GM20431 (cell line): ENCODE results near the gene COL20A1.

Source experiments
- in situ Hi-C: fragments of 300-500 bp; cut with MseI, MboI; formaldehyde crosslinking; loops from one replicate; pipeline ENCODE4 v1.15.0; 2020; ENCODE audit warnings: low sequenced_read_pairs; ENCODE audit not compliant: unreplicated experiment

The COL20A1 gene

DNA sequence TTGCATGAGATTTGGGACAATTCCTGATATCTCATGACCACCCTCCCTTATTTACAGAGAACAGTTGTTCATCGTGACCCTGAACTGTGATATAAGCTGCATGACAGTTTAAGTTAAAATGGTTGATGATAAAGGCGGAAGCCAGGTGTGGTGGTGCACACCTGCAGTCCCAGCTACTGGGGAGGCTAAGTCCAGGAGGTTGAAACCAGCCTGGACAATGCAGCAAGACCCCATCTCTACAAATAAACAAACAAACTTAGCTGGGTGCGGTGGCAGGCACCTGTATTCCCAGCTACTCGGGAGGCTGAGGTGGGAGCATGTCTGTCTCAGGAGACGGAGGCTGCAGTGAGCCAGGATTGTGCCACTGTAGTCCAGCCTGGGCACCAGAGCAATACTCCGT is 24.1 kb downstream of the COL20A1 start:
- in situ Hi-C loops = no loop called here

DNA sequence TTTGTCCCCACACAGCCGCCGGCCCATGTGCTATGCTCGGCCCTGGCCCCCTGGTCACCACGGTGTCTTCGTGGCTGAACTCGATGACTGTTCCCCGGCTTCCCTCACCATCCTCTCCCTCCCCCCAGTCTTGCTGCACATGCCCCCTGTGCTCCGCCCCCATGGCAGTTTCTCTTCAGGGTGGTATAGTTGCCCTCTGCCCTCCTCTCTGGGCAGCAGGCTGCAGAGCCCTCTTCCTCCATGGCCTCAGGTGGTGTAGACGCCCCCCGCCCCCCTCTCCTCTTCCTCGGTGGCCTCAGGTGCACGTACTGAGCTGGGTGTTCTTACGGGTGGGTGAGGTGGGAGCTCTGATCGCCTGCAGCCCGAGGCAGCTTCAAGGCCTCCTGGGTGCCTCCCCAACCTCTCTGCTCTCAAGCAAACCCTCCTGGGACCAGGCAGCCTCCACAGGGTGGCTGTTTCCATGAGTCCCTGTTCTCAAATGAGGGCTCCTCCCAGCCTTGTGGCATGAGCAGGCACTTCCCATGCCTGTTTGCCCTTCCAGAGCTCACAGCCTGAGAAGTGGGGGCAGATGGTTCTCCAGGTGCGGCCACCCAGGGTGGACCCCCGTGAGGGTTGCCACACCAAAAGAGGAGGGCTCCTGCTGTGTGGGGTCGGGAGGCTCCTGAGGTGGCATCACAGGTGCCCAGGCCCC is 24.8 kb downstream of the COL20A1 start:
- in situ Hi-C loops = no loop called here

DNA sequence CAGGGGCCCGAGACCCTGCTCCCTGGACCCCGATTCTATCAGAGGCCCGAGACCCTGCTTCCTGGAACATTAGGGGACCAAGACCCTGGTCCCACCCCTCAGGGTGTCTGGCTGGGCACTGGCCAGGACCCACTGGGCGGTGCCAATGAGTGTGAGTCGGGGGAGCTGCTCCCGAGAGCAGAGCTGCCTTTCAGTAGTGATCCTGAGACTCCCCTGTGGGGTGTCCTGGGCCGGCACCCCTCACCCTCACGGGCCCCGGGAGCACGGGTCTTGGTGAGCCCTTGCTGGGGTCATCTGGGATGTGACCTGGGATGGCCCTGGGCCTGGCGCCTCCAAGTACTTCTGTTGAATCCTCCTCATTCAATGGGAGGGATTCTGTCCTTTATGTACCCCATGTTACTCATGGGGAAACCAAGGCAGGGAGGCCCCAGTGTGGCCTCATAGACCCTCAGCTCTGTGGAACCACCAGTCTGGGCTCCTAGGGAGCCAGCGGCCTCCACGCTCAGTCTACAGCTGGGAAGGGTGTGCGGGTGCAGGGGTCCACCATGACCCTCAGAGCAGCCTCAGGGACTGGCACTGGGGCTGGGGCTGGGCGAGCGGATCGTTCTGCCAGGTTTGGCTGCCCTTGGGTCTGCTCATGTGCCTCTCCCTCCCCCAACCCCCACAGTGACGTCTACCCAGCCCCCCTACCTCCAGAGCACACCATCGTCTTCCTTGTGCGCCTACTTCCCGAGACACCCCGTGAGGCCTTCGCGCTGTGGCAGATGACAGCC is 25.6 kb downstream of the COL20A1 start:
- in situ Hi-C loops = no loop called here

DNA sequence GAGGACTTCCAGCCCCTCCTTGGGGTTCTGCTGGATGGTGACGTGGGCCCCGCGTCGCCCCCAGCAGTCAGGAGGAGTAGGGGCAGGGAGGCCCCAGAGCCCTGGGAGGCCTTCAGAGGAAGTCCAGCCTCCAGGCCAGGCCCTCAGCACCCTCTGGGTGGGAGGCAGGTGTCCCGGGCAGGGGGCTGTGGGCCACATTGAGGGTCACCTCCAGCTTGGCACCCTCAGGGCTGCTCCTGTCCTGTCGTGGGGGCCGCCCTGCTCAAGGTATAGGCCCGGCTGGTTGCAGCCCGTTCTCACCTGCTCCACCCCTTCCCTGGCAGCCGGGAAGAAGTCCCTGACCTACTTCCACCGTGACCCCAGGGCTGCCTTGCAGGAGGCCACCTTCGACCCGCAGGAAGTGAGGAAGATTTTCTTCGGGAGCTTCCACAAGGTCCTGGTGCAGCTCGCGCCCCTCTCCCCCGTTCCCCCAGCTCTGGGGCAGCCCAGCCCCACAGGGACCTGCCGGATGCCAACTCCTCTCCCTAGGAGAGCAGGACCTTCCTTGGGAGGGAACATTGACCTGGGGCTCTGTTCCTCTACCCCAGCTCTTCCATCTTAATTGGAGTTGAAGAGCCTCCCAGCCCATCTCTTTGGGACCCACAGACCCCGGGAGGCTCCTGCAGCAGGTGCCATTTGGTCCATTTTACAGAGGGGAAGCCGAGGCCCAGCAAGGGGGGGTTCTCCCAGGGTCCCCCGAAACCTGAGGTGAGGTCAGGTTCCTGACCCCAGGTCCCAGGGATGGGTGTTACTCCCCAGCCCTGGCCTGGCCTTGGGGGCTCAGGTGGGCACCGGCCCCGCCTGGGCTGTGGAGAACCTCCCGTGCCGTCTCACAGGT is 26.4 kb downstream of the COL20A1 start:
- in situ Hi-C loops = no loop called here

DNA sequence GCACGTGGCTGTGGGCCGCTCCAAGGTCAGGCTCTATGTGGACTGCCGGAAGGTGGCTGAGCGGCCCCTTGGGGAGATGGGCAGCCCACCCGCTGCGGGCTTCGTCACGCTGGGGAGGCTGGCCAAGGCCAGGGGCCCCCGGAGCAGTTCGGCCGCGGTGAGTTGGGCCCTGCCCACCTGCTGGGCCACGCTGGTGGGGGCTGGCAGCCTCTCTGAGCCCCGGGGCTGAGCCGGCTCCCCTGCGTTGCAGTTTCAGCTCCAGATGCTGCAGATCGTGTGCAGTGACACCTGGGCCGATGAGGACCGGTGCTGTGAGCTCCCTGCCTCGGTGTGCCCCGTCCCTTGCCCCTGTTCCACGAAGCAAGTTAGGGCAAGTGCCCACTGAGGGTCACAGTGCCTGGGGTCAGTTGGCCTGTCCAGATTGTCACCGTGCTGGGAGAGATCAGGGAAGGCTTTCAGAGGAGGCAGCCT is 27.1 kb downstream of the COL20A1 start:
- in situ Hi-C loops = no loop called here

DNA sequence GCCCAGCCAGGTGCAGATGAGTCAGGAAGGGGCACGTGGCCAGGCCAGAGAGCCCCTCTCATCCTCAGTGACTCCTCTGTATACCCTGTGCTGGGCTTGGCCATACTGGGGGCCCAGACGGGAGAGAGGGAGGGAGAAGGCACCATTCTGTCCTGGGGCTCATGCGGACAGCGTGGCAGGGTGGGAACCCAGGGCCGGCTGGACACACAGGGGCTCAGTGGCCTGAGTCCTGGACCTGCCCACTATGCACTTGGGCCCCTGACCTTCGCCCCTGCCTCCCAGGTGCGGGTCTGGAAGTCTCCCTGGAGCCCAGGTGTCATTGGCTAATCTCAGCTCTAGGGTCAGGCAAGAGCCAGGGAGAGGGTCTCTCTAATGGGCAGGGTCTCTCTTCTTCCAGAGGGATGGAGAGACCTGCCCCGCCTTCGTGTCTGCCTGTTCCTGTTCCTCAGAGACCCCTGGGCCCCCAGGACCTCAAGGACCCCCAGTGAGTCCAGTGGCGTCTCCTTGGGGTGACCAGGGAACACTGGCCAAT is 27.7 kb downstream of the COL20A1 start:
- in situ Hi-C loops = no loop called here

DNA sequence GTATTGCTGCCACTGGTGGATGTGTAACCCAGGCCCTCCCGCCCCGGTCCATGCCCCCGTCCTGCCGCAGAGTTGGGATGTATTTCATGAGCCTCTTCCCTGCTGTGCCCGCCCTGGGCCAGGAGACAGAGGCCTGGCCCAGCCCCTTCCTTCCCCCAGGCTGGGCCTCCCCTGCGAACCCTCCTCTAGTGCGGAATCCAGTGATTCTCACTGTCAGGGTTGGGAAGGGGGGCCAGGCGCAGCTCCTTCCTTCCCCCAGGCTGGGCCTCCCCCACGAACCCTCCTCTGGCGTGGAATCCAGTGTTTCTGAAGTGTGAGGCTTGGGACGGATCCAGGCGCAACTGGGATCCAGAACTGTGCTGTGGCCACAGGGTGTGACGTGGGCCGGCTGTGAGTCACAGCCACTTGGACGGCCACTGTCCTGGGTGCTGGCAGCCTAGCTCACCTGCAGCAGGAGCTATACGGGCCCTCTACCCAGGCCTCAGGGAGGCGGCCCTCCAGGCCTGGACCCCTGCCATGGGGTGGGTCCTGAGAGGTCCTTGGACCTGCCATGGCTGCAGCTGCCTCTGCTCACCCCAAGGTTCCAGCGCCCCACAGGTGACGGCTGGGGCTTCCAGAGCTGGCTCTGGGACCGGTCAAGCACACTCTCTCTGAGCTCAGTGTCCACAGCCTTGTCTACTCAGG is 28.3 kb downstream of the COL20A1 start:
- in situ Hi-C loops = no loop called here

DNA sequence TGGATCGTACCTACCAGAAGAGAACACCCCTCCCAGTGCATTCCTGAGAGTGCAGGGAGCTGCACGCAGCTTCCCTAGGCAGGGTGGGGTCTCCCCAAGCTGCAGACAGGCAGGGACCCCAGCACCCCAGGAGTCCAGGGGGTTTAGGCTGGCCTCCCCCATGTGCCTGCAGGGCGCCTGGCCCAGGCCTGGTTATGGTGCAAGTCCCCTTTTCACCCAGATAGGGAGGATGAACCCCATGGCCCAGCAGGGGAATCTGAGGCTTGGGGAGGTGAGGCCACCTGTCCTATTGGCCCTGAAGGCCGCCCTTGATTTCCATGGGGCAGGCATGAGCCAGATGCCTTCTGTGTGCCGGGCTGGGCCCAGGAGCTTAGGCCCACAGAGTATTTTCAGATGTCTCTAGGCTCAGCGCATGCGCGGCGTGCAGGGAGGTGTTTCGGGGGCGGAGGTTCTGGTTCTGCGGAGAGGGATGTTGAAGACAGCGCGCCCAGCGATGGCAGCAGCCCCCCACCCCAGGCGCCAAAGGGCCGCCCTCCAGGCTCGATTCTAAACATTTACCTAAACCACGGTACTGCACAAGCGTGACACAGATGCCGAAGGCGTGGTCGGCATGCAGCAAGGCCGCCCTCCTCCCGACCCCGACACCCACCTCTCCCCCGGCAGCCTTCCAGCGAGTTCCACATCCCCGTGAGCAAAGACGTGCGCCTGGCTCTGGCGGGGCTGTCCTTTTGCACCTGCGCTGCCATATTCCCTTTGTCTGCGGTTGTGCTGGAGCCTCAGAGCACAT is 29.4 kb downstream of the COL20A1 start:
- in situ Hi-C loops = no loop called here

DNA sequence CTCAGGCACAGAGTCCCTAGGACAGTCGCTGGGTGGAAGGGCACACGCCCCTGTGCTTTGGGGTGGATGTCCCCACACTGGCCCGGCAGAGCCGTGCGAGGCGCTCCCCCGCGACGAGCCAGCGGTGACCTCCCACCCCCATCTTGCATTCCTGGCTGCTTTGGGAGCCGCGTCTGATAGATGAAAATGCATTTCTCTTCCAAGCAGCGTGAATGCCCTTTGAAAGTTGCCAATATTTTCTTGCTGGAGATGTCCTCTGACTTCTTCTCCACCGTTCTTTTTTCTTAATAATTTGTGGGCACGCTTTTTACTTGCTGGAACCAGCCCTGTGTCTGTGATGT is 29.9 kb downstream of the COL20A1 start:
- in situ Hi-C loops = no loop called here

DNA sequence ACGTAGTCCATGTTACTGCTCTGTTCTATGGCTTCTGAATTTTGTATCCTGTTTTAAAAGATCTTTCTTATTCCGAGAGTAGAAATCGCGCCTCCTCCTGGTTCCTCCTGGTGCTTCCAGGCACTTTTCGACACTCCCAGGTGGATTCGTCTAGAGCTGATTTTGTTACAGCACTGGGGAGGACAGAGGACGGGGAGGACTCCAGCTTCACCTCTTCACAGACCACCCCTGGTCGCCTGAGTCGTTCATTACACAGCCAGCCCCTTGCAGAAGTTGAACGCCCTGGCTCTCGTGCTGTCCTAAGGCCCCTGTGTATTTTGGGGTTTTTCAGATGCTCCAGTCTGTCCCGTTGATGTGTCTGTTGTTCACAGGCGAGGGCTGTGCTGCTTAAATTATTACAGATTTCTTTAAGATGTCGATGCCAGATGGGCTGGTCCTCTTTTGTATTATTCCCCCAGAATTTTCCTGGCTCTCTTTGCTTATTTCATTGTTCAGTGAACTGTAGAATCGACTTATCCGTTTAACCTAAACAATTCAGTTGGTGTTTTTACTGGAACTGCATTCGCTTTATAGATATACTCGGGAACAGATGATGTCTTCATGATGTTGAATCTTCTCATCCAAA is 30.5 kb downstream of the COL20A1 start:
- in situ Hi-C loops = no loop called here

DNA sequence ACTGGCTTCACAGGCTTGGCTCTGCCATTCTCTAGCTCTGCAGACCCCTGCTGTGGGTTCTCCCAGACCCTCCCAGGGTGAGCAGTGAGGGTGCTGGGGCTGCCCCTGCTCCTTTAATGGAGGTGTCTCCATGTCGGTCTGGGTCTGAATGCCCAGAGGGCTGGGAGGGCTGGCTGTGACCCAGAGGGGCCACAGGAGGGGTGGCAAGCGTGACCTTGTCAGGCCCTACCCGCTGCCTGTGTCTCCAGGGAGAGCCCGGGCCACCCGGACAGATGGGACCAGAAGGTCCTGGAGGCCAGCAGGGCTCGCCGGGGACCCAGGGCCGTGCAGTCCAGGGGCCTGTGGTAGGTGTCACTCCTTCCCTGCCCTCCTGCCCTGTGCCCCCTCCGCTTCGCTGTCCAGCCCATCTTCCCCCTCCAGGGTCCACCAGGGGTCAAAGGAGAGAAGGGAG is 32.1 kb downstream of the COL20A1 start:
- in situ Hi-C loops = no loop called here

DNA sequence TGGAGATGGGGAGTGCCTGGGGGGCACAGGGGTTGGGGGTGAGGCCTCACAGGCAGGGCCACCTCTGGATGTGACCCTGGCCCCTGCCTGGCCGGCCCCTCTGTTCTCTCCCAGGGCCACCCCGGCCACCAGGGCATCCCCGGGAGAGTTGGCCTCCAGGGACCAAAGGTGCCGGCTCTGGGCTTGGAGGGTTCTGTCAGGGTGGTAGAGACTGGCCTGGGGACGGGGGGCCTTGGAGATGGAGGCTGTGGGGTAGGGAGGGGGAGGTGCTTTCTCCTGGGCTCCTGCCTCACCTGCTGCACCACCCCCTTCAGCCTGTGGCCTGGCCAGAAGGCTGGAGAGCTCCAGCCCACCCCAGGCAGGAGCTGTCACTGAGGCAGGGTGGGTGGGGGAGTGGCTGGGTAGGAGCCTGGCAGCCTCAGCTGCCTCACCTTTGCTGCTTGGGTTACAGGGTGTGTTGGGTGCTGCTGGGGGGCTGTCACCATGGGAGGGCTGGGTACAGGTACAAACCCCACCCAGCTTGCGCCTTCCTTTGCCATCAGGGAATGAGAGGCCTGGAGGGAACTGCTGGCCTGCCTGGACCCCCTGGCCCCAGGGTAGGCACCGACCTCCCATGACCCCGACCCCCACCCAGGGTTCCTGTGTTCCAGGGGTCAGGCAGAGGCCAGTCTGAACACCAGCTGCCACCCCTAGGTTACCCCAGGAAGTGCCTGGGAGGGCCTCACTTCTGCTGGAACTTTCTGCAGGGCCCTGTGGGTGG is 32.7 kb downstream of the COL20A1 start:
- in situ Hi-C loops = no loop called here

DNA sequence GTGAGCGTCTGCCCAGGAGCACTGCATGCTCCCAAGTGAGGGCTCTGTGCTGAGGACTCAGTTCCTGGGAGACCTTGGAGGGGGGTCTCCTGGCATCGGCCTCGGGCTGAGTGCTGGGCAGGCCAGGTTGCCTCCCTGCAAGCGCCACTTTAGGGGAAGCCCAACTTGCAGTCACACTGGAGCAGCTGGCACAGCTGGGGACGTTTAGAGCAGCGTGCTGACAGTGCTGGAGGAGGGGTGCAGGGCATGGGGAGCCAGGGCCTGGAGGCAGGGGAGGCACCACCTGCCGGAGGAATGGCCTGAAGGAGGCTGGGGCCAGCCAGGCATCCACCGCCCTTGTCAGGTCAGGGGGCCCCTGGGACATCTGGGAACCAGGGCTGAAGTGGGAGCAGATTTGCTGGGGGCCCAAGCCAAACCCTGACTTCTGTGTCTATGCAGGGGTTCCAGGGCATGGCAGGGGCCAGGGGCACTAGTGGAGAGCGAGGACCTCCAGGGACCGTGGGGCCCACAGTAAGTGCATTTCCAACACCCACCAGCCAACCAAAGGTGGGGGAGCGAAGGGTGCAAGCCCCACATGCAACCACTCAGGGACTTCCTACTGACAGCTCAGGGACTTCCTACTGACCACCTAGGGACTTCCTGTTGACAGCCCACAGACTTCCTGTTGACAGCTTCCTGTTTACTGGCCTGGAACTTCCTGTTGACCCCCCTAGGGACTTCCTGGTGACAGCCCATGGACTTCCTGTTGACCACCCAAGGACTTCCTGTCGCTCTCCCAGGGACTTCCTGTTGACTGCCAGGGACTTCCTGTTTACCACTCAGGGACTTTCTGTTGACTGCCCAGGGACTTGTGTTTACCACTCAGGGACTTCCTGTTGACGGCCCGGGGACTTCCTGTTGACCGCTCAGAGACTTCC is 33.6 kb downstream of the COL20A1 start:
- in situ Hi-C loops = no loop called here

DNA sequence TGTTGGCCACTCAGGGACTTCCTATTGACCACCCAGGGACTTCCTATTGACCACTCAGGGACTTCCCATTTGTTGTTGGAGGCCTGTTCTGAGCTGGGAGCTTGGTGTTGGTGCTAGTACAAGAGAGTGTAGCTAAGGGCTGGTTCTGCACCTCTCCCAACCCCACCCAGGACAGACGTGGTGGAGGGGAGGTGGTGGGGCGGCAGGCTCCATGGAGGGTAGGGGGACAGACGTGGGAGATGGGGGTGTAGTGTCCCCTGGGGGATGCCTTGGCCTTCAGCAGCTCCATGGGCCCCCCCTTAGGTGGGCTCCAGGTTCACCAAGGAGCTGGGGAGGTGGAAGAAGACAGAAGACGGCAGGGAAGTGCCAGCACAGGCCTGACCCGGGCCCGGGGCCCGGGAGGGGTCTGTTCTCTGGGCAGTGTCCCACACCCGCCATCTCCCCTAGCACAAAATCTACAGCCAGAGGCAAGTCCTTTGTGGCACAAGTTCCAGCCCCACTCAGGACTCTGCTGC is 34.3 kb downstream of the COL20A1 start:
- in situ Hi-C loops = no loop called here

DNA sequence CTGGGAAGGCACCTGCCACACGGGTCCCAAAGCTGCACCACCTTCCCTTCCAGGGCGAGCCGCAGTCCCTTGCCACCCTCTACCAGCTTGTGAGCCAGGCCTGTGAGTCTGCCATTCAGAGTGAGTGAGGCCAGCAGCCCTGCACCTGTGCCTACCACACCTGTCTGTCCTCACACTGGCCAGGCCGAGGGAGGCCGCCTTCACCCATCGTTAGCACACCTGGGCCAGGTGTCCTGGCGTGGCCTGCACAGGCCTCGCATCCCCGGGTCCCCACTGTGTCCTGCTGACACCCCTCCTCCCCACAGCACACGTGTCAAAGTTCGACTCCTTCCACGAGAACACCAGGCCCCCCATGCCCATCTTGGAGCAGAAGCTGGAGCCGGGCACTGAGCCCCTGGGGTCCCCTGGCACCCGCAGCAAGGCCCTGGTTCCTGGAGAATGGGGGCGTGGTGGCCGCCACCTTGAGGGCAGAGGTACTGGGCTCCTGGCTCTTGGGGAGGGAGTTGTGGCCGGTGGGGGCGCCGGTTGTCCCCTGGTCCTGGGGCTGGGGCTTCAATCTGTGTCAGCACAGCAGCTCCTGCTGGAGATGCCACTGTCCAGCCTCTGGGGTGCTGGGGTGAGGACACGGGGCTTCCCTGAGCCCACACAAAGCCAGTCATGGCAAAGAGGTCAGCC is 35.2 kb downstream of the COL20A1 start:
- in situ Hi-C loops = no loop called here

DNA sequence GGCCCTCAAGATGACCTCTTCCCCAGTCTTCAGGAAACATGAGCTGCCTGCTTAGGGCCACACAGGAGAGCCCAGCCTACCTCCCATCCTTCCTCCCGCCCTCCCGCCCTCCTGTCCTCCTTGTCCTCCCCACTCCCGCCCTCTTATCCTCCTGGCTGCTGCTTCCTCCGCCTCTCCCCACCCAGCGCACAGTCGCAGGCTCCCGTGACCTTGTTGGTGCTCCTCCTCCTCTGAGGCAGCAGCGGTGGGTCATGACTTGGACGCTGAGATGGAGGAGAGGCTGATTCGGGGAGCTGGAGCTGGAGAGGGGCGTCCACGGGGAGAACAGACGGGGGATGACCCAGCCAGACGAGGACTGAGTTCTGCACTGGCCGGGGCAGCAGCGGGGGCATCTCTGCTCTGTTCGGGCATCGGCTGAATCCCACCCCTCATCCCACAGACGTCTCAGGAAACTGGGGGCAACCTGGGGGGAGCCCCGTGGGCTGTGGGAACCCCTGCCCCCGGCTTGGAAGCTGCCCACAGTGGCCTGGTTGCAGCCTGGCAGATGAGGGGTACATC is 35.8 kb downstream of the COL20A1 start:
- in situ Hi-C loops = no loop called here
